T47D (cell line): ENCODE measurements around the gene IRF2BP2.

Experiments
- DNase-seq, 2 experiments: peaks; one replicate each; pipeline versions ENCODE4 v3.0.0 to v3.0.0-alpha.2; 2011 to 2012; ENCODE audit warnings: low read depth in 1 of 2, low spot score in 1 of 2
- JUND ChIP-seq: IDR thresholded peaks from 2 replicates; pipeline ENCODE4 v1.6.1; 2012; ENCODE audit warnings: low read depth
- in situ Hi-C: cut with HindIII; loops from 2 replicates; pipeline ENCODE4 v1.10.0; 2016; ENCODE audit warnings: low sequenced_read_pairs, low pct_unique_long_range_greater_than_20kb

The IRF2BP2 gene

DNA sequence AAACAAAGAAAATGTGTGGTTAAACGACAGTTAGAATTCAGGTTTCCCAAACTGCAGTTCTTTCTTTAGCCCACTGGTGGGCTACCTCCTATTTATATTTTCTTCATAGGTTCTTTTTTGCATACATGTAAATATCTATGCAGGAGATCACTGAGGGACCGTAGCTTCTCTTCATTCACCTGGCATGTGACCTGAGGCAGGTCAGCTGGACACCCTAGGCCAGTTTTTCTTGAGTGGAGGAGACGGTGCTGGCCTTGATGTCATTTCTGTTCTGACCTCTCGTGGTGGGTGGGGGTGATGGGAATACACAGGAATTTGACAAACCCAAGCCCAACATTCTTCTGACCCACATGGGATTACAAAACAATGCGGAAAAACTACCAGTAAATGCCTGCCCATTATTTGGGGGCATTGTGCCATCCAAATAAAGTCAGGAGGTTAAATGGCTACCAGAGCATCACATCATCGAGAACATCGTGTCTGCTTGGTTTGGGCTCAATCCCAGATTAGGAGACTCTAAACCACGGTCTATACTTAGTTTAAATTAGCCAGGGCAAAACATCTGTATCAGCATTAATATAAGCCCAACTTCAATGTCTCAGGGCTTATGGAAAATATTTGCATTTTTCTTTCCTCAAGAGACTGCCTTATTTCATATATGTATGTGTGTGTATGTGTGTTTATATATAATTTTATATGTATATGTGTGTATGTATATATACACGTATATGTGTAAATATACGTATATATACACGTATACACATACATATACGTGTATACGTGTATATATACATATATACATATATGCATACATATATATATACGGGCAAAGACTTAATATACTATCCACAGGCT, 7.4 kb upstream of the IRF2BP2 start:
- TF ChIP-seq JUND, result no peak
- DNase-seq, result peak in 1 of 2 experiments; percentile 90
- in situ Hi-C loops, result no loop called here

DNA sequence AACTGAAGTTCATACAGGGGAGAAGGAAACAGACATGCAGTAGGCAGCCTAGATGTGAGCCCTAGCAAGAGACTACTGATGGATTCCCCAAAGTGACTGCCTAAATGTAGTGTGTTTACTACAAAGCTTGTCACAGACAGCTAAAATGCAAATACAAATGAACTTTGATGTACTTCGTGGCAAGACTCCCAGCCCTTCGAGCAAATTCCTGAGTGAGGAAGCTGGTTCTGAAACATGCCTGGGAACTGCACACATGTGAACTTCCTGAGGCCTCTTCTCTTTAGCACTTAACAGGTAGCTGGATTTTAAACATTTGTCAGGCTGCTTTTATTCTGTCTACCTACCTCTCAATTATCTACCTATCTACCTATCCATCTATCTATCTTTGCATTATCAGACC, 6.7 kb upstream of the IRF2BP2 start:
- in situ Hi-C loops, result no loop called here
- DNase-seq, result peak in 1 of 2 experiments; percentile 91
- no peak for TF ChIP-seq JUND

DNA sequence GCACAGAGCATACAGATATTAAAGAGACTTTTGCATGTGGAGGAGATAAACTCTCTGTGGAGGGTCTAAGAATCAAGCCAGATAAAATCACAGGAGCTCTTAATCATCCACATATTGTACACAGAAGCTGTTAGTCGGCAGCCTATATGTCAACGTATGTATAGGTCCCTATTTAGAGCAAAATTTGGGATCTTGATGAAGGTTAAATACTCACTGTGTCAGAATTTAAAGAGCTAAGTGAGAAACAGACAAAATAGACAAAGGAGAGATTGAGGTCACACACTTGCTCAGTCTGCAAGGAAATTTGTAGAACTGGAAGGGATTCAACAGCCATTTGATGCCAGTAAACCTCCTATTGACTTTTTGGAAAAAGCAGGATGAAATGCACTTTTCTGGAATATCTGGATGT, 4.1 kb upstream of the IRF2BP2 start:
- TF ChIP-seq JUND, result no peak
- no peak for DNase-seq
- in situ Hi-C loops, result no loop called here

DNA sequence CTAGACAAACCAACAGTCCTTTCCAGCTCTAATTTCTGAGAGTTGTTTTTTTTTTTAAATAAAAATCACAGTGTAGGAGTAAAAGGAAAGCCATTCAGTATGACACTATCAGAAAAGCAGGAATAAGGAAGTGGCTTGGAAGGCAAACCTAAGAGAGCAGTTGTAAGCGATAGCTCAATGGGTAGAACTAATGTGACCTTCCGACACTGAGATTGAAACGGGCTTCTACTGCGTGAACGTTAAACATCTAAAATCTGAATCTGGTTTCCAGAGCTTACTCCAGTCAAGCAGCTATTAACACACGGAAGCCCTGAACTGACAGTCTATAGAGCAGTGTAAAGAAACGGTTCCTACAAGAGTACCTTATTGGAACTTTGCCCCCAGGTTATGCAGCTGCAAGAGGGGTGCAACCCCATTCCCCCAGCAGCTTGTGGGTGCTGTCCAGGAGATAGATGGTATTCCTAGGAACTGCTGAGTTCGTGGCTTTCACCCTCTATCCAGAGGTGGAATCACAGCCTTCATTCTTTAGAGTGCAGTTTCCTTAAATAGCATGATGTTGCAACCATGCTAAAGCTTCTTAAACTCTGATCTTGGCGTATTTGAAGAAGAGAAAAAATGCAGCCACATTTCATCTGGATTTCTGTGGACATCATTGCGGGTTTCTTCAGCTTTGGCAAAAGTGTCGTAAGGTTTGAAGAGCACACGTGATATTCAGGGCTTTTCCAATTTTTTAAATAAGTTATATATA, 3.3 kb upstream of the IRF2BP2 start:
- in situ Hi-C loops, result no loop called here
- TF ChIP-seq JUND, result no peak
- peak in 1 of 2 experiments; percentile 47 for DNase-seq

DNA sequence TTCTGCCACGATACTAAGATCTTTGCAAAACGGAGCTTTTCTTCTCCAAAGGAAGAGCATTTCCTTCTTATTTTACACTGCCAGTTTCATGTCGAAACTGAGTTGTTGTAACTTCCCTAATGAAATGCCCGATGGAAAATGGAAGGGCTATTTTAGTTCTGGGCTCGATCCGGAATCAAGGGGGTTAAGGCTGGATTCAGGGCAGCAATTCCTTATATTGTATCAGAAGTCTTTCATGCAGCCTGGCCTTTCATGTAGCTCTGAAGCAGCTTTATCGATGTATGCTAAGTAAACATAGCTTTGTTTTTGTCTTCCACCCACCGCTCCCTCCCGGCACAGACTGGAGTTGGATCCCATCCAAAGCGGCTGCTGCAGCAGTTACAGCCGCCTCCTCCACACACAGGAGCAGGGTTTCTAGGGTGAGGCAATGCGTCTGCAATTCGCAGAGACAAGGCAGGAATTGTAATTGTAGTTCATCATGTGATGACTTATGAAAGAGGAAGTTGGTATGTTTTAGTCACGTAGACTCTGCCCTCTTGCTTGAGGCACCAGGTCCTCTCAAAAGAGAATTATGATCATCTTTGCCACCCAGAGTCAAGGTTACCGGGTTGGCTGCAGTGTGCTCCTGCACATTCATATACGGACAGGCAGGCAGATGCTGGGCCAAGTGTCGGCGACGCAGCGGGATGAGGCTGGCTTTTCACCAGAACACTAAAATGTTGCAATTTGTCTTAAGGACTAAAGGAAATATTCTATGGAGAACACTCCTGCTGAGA, 2.6 kb upstream of the IRF2BP2 start:
- TF ChIP-seq JUND, result no peak; the same call in 1 of the 2 replicates
- peak; percentile 52 to 97 for DNase-seq
- in situ Hi-C loops, result no loop called here

DNA sequence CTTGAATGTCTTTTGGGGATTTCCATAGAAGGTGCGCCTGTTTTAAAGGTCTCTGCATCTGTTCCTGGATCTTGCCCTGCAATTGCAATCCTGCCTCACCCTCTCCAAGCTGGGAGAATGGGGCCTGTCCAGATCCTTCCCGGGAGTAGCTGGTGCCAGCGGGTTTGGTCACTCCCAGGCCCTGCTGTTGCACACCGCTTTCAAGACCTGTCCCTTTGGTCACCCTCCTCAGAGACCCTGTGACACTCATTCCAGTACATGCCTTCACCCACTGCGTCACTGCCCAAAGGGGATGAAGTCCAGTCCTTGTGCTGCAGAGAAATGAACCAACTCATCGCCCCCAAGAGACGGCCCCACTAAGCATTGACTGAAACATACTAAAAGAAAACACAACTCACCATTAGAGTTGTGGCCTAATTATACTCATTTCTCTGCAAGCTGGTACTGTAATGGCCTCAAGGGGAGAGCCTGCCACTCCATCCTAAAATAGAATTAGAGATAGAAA, 1.9 kb upstream of the IRF2BP2 start:
- peak in 1 of 2 experiments; percentile 59 for DNase-seq
- no peak for TF ChIP-seq JUND
- in situ Hi-C loops, result no loop called here

GRCh38 chr1:234611225-234611846, 1.4 kb upstream of the IRF2BP2 start:
- in situ Hi-C loops, result no loop called here
- no peak for TF ChIP-seq JUND
- DNase-seq, result peak; percentile 84 to 97

- DNase-seq, result peak; percentile 98 to 99
- no peak for TF ChIP-seq JUND
- in situ Hi-C loops, result no loop called here
These were observed 767 bp upstream of the IRF2BP2 start for GRCh38 chr1:234610666-234611224.

- in situ Hi-C loops, result no loop called here
- DNase-seq, result no peak
- no peak for TF ChIP-seq JUND
These were observed 311 bp downstream of the IRF2BP2 start for GRCh38 chr1:234609691-234610042.

- in situ Hi-C loops, result no loop called here
- TF ChIP-seq JUND, result no peak
- peak in 1 of 2 experiments; percentile 75 for DNase-seq
These were observed 877 bp downstream of the IRF2BP2 start for GRCh38 chr1:234608911-234609690.
